GM21526 (cell line): ENCODE measurements around the gene GTF2IRD1.
"Not testable (repeated sequence)": the region's sequence is repeated elsewhere in the genome, so short reads cannot be mapped to it uniquely, and the experiment has no call there.

Experiments used
- ATAC-seq: cut with Tn5 transposase; IDR thresholded peaks from one replicate; pipeline ENCODE4 v1.9.1; 2021; ENCODE audit warnings: moderate library complexity; ENCODE audit not compliant: unreplicated experiment, low FRiP score

The GTF2IRD1 gene

GRCh38 chr7:74544706-74545469 lies 91.2 kb downstream of the GTF2IRD1 start:
- no peak for ATAC-seq

GRCh38 chr7:74545921-74546320 lies 92.2 kb downstream of the GTF2IRD1 start:
- ATAC-seq = no peak

GRCh38 chr7:74553596-74554012 lies 99.9 kb downstream of the GTF2IRD1 start:
- not testable (repeated sequence) for ATAC-seq

- ATAC-seq = no peak
Observed at GRCh38 chr7:74554178-74554577, 100.5 kb downstream of the GTF2IRD1 start.

- no peak for ATAC-seq
Observed at GRCh38 chr7:74560086-74560719, 106.5 kb downstream of the GTF2IRD1 start.

GRCh38 chr7:74561898-74562613 lies 108.3 kb downstream of the GTF2IRD1 start:
- no peak for ATAC-seq

GRCh38 chr7:74563639-74564038 lies 109.9 kb downstream of the GTF2IRD1 start:
- ATAC-seq = not testable (repeated sequence)

- ATAC-seq = no peak
Observed at GRCh38 chr7:74567318-74567668, 113.6 kb downstream of the GTF2IRD1 start.

GRCh38 chr7:74568658-74569057 lies 115.0 kb downstream of the GTF2IRD1 start:
- no peak for ATAC-seq

GRCh38 chr7:74569501-74570075 lies 115.9 kb downstream of the GTF2IRD1 start:
- ATAC-seq = no peak

- ATAC-seq = no peak
Observed at GRCh38 chr7:74570533-74571156, 116.9 kb downstream of the GTF2IRD1 start.

GRCh38 chr7:74572301-74572979 lies 118.7 kb downstream of the GTF2IRD1 start:
- ATAC-seq = no peak

GRCh38 chr7:74573512-74573911 lies 119.8 kb downstream of the GTF2IRD1 start:
- no peak for ATAC-seq

- ATAC-seq = no peak
Observed at GRCh38 chr7:74575083-74575784, 121.5 kb downstream of the GTF2IRD1 start.

GRCh38 chr7:74575811-74576210 lies 122.1 kb downstream of the GTF2IRD1 start:
- no peak for ATAC-seq

GRCh38 chr7:74579800-74580685 lies 126.3 kb downstream of the GTF2IRD1 start:
- no peak for ATAC-seq

GRCh38 chr7:74581916-74582440 lies 128.3 kb downstream of the GTF2IRD1 start:
- no peak for ATAC-seq

GRCh38 chr7:74582447-74583039 lies 128.8 kb downstream of the GTF2IRD1 start:
- no peak for ATAC-seq
